ENCODE data around the gene PPP1R3G. TPM values are rescaled to one million over a fixed set of nuclear protein-coding genes. Genes with fewer than 3 reads are reported as not detected.

Gene PPP1R3G
- total RNA-seq, 2 donors from 2014 or later, result 3.7 to 7.3 TPM

GRCh38 chr6:5093231-5094015, 8.3 kb downstream of the PPP1R3G start:
- no peak overlapping the region for H3K4me3 ChIP-seq
- ATAC-seq (ENCODE audit: insufficient number of reproducible peaks, low FRiP score, low read depth), result no peak

GRCh38 chr6:5094327-5094726, 9.2 kb downstream of the PPP1R3G start:
- Histone ChIP-seq H3K36me3 (no peaks in the 10 kb centered on the region), H3K4me1 (ENCODE audit: control insufficient read depth in 1 of 2, low read depth in 2 of 2) (no peaks in the 10 kb centered on the region), H3K27me3 (replicated peaks; ENCODE audit: insufficient read depth) (no peaks in the 10 kb centered on the region), H3K27ac (peak overlapping the region in 1 of 2 donors; percentile 37), H3K4me3 (no peak overlapping the region), H3K9me3 (no peaks in the 10 kb centered on the region)
- no peak for TF ChIP-seq CTCF (IDR thresholded peaks at IDR 0.05)
- no peak for ATAC-seq (ENCODE audit: insufficient number of reproducible peaks, low FRiP score, low read depth)
- no peak for DNase-seq (ENCODE audit: low spot score)

More at GRCh38 chr6:5093231-5094015, 8.3 kb downstream of the PPP1R3G start:
- Histone ChIP-seq H3K27ac (peak overlapping the region in 1 of 2 donors; percentile 37), H3K36me3 (no peaks in the 10 kb centered on the region), H3K9me3 (no peaks in the 10 kb centered on the region), H3K4me1 (ENCODE audit: control insufficient read depth in 1 of 2, low read depth in 2 of 2) (no peaks in the 10 kb centered on the region), H3K27me3 (replicated peaks; ENCODE audit: insufficient read depth) (no peaks in the 10 kb centered on the region)
- DNase-seq (ENCODE audit: low spot score), result no peak
- TF ChIP-seq CTCF (IDR thresholded peaks at IDR 0.05), result no peak

GRCh38 chr6:5095236-5095635, 10.1 kb downstream of the PPP1R3G start:
- no peak for DNase-seq (ENCODE audit: low spot score)
- Histone ChIP-seq H3K27ac (peak overlapping the region in 1 of 2 donors; percentile 27), H3K36me3 (no peaks in the 10 kb centered on the region), H3K9me3 (no peaks in the 10 kb centered on the region), H3K27me3 (replicated peaks; ENCODE audit: insufficient read depth) (no peaks in the 10 kb centered on the region), H3K4me1 (ENCODE audit: control insufficient read depth in 1 of 2, low read depth in 2 of 2) (no peaks in the 10 kb centered on the region), H3K4me3 (no peak overlapping the region)
- no peak for ATAC-seq (ENCODE audit: insufficient number of reproducible peaks, low FRiP score, low read depth)
- TF ChIP-seq CTCF (IDR thresholded peaks at IDR 0.05), result no peak

GRCh38 chr6:5096482-5096881, 11.3 kb downstream of the PPP1R3G start:
- no peak overlapping the region for H3K4me3 ChIP-seq
- no peaks in the 10 kb centered on the region for H3K27me3 ChIP-seq (replicated peaks; ENCODE audit: insufficient read depth)
- H3K36me3 ChIP-seq, result no peaks in the 10 kb centered on the region
- H3K9me3 ChIP-seq, result no peaks in the 10 kb centered on the region
- DNase-seq (ENCODE audit: low spot score) (no peak), ATAC-seq (ENCODE audit: insufficient number of reproducible peaks, low FRiP score, low read depth) (no peak)
- peak overlapping the region in 1 of 2 donors; percentile 27 for H3K27ac ChIP-seq
- no peak for TF ChIP-seq CTCF (IDR thresholded peaks at IDR 0.05)
- no peaks in the 10 kb centered on the region for H3K4me1 ChIP-seq (ENCODE audit: control insufficient read depth in 1 of 2, low read depth in 2 of 2)

- DNase-seq (ENCODE audit: low spot score), result no peak
These were observed 13.5 kb downstream of the PPP1R3G start for GRCh38 chr6:5098501-5099270.

More at GRCh38 chr6:5098501-5099270, 13.5 kb downstream of the PPP1R3G start:
- TF ChIP-seq CTCF (IDR thresholded peaks at IDR 0.05), result no peak
- Histone ChIP-seq H3K27ac (no peak overlapping the region), H3K36me3 (no peaks in the 10 kb centered on the region), H3K4me1 (ENCODE audit: control insufficient read depth in 1 of 2, low read depth in 2 of 2) (no peaks in the 10 kb centered on the region), H3K9me3 (no peaks in the 10 kb centered on the region), H3K4me3 (no peak overlapping the region), H3K27me3 (replicated peaks; ENCODE audit: insufficient read depth) (no peaks in the 10 kb centered on the region)
- no peak for ATAC-seq (ENCODE audit: insufficient number of reproducible peaks, low FRiP score, low read depth)

Measured in thoracic aorta (tissue), 2 donors.